SK-N-SH (cell line): ENCODE measurements around the gene TEKT1.

Experiments used
- JUND ChIP-seq: IDR thresholded peaks from 2 replicates; pipeline ENCODE4 v1.4.0; 2012
- TF ChIP-seq, protein P1 (sequence below): IDR thresholded peaks from 2 replicates; pipeline ENCODE4 v1.4.0; 2012; ENCODE audit warnings: low read depth

DNA sequence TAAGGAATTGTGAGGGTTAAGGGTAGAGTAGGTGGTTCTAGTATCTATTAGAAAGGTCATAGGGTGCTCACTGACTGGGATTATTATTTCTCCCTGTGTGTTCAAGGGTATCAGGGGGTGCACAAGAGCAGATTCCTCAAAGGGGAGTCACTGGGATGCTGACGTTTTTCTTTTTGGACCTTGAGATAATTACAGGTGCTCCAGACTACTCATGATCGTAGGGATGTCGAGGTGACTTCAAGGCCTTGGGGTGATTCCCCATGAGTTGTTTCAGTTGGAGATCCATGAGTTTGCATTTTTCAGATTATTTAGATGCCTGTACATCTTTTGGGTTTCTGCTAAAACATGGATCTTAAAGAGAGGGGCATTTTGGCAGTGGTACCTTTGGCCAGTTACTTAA lies 41.4 kb upstream of the TEKT1 start:
- no peak for TF ChIP-seq JUND
- TF ChIP-seq, protein P1, sequence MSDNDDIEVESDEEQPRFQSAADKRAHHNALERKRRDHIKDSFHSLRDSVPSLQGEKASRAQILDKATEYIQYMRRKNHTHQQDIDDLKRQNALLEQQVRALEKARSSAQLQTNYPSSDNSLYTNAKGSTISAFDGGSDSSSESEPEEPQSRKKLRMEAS, result no peak
